ENCODE data around the gene IFT172.
"Not testable (repeated sequence)": the region's sequence is repeated elsewhere in the genome, so short reads cannot be mapped to it uniquely, and the experiment has no call there.

IFT172 gene, protein sequence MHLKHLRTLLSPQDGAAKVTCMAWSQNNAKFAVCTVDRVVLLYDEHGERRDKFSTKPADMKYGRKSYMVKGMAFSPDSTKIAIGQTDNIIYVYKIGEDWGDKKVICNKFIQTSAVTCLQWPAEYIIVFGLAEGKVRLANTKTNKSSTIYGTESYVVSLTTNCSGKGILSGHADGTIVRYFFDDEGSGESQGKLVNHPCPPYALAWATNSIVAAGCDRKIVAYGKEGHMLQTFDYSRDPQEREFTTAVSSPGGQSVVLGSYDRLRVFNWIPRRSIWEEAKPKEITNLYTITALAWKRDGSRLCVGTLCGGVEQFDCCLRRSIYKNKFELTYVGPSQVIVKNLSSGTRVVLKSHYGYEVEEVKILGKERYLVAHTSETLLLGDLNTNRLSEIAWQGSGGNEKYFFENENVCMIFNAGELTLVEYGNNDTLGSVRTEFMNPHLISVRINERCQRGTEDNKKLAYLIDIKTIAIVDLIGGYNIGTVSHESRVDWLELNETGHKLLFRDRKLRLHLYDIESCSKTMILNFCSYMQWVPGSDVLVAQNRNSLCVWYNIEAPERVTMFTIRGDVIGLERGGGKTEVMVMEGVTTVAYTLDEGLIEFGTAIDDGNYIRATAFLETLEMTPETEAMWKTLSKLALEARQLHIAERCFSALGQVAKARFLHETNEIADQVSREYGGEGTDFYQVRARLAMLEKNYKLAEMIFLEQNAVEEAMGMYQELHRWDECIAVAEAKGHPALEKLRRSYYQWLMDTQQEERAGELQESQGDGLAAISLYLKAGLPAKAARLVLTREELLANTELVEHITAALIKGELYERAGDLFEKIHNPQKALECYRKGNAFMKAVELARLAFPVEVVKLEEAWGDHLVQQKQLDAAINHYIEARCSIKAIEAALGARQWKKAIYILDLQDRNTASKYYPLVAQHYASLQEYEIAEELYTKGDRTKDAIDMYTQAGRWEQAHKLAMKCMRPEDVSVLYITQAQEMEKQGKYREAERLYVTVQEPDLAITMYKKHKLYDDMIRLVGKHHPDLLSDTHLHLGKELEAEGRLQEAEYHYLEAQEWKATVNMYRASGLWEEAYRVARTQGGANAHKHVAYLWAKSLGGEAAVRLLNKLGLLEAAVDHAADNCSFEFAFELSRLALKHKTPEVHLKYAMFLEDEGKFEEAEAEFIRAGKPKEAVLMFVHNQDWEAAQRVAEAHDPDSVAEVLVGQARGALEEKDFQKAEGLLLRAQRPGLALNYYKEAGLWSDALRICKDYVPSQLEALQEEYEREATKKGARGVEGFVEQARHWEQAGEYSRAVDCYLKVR (N-terminal part only)

DNA sequence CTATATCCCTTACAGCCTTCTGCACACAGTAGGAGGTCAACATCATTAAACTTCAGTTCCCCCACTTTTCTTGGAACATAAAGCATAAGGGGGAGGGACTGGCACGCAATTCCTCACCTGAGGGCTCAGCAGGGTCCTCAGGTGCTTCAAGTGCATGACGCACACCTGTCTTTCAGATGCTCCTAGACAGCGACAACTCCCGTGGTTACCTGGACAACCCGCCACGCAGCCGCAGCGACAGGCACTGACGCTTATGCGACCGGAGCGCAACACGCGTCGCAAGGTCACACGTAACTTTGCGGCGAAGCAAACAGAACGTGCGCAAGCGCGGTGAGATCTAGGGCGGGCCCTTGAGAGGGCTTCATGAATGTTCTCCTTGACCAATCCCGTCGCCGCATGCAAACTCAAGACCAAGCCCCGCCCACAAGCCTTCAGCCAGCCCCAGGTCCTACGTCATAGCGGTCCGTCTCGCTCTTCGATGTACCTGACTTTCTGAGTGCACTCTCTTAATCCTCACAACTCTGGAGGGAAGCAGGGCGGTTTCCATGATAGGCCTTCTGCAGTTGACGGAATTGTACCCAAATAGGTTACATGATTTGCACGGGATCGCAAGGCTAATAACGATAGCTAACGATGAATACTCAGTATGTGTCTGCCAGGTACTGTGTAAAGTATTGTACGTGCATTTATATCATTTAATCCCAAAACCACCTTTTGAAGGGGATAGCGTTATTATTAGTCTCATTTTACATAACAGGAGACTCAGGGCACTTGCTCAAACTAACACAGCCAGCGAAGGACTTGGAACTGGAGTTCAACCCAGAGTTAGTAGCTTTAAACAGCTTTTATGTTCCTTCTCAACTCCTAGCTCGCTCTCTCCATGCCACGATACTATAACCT lies at the start of gene IFT172:
Gene IFT172 (minus strand): TSS at position 246 of the 900 bp plus-strand sequence. CDS start 90 bp downstream, at position 156.
- no peak for FAIRE-seq

DNA sequence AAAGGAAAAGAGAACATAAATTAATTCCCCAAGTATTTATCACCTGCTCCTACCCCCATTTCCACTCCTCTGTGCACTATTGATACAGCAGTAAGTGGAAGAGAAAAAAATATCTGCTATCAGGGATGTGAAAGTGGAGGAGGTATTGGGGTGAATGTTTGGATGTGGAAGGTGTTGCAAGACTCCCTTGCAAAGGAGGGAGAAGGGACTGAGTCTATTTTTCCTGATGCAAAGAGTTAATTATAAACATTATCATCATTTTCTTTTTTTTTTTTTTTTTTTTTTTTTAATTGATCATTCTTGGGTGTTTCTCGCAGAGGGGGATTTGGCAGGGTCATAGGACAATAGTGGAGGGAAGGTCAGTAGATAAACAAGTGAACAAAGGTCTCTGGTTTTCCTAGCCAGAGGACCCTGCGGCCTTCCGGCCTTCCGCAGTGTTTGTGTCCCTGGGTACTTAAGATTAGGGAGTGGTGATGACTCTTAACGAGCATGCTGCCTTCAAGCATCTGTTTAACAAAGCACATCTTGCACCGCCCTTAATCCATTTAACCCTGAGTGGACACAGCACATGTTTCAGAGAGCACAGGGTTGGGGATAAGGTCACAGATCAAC lies 49.4 kb upstream of the IFT172 start:
- FAIRE-seq = not testable (repeated sequence)

DNA sequence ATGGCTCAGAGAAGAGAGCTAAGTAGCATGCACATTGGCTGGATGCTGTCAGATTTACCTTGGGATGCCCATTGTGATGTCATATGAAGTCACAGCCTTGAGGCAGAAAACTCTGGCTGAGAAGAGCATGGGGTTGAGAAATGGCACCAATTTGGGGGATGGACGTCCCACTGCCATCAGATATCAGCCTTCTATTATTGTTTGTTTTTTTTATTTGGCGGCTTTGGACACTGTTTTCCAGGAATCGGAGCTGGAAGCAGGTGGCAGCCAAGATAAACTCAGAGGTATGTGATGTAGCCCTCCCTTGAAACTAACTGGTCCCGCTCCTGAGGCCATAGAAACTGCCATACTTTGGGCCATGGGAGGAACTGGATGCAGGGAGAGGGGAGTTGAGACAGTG lies 47.7 kb upstream of the IFT172 start:
- no peak for FAIRE-seq

DNA sequence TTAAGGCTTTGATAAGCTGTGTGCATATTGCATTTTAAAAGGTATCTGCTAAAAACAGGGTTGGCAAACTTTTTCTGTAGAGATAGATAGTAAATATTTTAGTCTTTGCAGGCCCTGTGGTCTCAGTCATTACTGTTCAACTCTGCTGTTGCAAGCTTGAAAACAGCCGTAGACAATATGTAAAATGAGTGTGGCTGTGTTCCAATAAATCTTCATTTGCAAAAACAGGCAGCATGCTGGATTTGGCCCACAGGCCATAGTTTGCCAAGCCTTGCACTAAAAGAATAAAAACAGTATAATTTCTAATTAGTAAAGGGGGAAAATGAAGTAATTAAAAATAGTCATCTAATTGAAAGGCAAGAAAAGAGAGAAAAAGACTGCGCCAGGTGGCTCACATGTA lies 42.4 kb upstream of the IFT172 start:
- FAIRE-seq = no peak

DNA sequence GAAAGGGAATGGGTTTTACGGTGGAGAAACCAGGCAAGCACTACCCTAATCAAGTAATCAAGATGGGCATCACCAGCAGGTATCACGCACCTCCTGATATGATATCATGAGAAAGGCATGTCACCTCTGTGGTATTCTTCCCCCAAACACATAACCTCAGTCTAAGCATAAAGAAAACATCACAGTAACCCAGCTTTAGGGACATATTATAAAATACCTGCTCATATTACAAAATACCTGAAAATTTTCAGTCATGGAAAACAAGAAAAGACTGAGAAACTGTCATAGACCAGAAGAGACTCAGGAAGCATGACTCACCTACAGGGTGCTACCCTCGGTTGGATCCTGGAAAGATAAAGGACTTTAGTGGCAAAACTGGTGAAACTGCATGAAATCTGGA lies 37.6 kb upstream of the IFT172 start:
- FAIRE-seq = no peak

DNA sequence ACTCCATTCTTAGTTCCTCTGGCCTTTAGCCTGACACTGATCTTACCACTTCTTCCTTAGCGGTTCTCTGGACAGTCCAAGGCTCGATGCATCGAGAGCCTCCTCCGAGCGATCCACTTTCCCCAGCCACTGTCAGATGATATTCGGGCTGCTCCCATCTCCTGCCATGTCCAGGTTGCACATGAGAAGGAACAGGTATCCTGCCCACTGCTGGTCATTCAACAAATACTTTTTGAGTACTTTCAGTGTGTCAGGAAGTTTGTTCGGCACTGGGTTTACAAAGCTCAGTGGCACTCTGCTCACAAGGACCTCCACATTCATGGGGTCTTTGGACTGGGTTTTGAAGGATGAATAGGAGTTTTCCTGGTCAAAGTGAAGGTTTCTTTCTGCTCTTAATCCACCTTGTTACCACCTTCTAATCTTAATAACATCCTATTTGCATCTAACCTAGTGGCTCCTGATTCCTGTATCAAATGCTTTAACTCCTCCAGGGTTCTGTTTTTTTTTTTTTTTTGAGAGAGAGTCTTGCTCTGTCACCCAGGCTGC lies 32.9 kb upstream of the IFT172 start:
- FAIRE-seq = no peak

DNA sequence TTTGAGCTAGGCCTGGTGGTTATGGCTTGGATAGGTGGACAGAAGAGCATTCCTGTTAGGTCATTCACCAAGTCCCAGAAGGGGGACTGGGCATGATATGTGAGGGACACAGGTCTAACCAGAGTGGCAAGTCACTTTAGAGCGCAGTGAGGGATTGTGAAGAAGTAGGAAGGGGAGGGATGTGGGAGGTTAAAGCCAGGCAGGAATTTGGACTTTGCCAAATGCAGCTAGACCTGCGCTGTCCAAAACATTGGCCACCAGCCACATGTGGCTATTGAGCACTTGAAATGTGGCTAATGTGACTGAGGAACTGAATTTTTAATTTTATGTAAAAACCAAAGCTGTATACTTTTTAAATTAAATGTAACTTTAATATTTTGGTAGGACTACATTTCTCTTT lies 30.8 kb upstream of the IFT172 start:
- FAIRE-seq = no peak

DNA sequence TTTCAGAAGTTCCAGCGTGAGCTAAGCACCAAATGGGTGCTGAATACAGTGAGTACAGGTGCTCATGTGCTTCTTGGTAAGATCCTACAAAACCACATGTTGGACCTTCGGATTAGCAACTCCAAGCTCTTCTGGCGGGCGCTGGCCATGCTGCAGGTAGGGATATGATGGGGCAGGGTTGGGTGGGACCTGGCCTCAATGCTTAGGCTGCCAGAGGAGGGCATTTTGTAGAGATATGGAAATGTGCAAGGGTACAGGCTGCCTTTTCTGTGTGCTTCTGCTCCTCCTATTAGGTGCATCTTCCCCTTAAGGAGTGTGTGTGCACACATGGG lies 29.2 kb upstream of the IFT172 start:
- FAIRE-seq = no peak

DNA sequence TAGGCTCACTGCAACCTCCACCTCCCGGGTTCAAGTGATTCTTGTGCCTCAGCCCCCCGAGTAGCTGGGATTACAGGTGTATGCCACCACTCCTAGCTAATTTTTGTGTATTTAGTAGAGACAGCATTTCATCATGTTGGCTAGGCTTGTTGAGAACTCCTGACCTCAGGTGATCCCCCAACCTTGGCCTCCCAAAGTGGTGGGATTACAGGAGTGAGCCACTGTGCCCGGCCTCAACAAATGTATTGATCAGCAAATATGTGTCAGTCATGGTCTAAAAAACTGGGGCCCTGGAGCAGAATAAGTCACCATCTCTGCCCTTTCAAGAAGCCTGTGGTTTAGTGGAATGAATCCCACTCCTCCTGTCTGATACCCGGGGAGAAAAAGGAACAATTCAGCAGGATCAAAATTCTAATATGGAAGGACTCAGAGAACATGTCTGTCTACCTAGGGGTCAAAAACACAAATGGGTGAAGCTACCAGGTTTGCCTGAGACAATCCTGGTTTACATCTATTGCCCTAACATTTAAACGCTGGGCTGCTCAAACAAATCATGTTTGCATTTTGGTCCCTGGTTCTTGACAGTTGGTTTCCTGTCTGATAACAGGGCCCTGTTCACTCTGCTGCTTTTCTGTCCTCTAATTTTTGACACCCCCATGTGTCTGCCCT lies 28.7 kb upstream of the IFT172 start:
- FAIRE-seq = no peak

DNA sequence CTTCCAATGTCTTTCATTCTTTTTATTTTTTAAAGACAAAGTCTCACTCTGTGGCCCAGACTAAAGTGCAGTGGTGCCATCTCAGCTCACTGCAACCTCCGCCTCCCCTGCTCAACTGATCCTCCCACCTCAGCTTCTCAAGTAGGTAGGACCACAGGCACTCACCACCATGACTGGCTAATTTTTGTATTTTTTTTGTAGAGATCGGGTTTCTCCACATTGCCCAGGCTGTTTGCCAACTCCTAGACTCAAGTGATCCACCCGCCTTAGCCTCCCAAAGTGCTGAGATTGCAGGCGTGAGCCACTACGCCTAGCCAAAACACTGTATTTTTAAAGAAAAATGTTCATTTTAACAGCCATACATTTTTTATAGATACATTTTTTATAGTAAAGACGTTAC lies 19.8 kb upstream of the IFT172 start:
- FAIRE-seq = no peak

DNA sequence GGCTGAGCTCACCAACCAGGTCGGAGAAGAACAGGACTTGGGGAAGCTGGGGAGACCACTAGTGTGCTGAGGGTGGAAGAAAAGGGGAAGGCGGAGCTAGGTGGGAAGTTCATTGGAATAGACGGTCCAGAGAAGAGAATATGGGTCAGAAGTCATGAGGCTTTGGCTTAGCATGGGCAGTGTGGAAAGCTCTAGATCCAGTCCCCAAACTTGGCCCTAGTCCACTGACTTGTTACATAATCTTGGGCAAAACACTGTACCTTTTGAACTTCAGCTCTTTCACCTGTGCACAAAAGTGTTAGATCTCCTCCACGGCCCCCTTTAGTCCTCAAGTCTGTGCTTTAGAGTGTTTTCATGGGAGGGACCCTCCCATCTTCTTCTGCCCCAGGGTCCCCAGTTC lies 17.8 kb upstream of the IFT172 start:
- FAIRE-seq = no peak

DNA sequence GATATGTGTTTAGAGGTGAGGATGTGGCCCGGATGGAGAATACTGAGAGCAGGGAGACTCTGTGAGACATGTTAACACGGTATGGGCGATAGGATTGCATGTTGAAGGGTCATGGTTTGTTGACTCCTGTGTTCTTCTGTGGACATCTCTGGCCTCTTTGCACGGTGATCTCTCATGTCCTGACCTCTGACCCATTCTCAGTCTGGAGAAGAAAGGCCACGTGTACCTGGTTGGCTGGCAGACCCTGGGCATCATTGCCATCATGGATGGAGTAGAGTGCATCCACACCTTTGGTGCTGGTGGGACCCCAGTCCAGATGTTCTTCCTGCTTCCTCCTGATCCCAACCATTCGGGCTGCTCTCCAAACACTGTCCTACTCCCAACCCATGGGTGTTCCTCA lies 17.0 kb upstream of the IFT172 start:
- FAIRE-seq = no peak

DNA sequence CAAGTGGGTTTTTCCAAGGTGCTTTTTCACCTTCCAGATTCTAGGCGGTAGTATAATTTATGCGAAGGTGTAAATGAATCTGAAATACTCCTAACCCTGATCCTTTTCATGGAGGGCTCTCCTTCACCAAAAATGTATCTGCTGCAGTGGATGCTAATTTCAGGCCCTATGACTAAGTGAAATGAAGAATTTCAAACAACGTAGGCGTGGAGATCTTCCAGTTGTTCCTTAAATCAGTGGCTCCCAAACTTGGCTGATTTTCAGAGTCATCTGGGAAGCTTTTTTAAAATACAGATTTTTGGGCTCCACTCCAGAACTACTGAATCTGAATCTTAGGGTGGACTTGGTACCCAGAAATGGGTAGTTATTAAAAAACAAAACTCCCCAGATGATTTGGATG lies 12.6 kb upstream of the IFT172 start:
- FAIRE-seq = no peak

DNA sequence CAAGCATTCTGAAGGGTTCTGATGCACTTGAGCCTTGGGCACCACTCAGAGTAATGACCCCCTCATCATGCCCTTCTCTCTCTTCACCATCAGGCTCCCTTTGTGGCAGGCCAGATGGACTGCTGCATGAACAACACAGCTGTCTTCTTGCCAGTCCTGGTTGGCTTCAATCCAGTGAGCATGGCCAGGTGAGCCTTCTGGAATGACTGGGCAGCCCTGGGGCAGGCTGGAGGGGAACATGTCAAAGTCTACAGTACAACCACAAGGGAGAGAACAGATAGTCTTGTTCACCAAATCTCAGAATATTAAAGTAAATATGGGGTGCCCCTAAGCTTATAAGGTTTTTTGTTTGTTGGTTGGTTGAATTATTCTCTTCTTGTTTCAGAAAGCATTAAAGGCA lies 11.5 kb upstream of the IFT172 start:
- FAIRE-seq = no peak

DNA sequence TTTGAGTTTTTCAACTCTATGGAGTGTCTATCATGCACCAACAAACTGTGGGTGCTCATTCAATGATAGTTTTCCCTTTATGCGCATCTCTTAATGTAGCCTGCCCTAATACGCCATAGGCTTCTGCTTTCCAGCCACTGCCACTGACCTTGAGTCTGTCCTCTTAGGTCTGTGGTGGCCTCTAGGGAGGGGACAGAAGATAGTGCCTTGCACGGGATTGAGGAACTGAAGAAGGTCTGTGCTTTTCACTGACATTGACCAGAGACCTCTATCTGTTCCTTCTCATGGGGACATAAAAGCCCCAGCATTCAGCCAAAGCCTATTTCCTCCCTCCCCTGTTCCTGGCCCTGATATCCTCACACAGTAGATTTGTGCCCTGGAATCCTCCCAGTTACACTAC lies 9.4 kb upstream of the IFT172 start:
- no peak for FAIRE-seq

DNA sequence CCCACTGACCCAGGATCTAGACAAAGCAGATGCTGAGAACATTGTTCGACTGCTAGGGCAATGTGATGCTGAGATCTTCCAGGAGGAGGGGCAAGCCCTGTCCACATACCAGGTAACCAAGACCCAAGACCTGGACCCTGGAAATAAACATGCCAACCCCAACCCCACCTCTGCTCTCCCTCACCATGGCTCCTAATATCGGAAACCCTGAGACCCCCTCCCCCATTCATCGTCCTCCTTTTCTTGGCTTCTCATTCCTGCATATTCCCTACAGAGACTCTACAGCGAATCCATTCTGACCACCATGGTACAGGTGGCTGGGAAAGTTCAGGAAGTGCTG lies 7.7 kb upstream of the IFT172 start:
- no peak for FAIRE-seq

DNA sequence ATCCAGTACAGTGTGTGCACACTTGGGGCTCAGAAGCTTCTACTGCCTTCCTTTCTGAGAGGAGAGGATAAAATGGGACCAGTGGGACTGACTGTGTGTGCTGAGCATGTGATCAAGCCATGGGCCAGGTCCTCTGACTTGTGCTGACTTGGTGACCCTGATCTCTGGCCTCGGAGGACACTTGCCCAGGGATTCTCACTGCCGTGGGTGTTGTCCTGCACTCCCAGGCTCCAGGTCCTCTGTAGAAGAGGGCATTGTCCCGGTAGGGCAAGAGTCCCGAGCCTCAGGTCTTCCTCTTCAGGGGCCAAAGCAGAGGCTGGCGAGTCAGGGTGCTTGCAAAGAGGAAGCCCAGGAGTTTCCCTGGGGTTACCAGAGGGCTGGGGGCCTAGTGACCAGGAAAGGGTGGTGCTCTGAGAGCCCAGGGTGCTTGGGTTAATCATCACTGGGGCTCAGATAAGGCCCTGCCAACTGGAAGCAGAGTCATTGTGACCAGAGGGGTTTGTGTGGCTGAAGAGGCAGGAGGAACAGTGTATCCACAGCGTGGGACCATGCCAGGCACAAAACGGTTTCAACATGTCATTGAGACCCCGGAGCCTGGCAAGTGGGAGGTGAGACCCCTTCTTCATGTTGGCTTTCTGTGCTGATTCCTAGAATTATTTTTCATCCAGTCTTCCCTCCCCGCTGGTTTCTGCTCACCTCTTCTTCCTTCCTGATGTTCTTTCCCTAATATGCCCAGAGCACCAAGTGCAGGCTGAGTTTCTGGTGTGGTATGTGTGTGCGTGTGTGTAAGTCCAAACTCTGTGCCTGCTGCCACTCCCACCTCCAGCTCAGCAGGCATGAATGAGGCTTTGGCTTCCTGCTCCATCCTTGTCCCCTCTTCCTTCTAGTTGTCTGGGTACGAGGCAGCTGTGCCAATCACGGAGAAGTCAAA lies 7.1 kb upstream of the IFT172 start, which contains the start of gene GCKR:
Gene GCKR (plus strand): TSS at position 483 of the 931 bp plus-strand sequence. CDS start 66 bp downstream, at position 549.
- FAIRE-seq = no peak

DNA sequence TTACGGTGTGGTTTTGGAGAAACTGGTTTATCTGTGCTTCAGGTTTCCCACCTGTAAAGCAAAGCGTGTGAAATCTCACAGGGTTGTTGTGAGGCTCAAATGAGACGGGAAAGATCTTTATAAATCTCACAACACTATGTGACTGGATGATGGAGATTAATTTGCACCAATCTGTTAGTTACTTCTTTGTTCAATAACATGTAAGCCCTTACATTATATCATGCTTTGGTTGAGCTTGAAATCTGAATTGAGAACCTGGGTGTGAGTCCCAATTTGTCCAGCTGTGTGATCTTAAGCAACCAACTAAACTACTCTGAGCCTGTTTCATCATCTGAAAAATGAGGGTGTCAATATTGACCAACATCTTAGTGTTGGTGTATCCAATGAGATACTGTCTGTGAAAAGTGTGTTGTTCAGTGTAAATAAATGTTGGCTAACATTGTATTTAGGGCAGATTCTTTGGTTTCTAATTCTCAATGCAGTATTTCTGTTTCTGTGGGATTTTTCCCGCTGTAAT lies 6.4 kb upstream of the IFT172 start:
- FAIRE-seq = no peak

DNA sequence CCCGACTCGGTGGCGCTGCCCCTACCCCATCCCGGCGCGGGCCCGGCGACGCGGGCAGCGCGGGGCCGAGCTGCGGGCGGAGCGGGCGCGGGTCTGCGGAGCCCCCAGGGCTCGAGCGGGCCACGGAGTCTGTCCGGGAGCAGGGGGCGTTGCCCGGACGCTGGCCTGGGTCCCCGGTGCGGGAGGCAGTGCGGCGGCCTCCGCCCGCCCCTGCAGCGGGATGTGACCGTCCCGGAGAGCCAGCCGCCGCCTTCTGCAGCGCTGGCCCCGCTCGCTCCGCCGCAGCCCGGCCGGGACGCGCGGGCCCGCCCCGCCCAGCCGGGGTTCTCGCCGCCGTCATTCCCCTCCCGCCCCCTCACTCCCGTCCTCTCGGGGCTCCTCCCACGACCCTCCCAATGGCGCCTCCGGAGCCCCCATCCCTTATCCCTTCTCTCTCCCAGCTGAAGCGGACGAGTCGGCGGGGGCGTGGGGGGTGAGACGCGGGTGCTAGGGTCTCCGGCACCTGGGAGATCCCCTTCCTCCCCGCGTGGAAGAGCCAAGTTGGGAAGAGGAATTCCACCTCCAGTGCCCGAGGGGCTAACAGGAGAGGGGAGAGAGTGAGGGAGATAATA lies 5.5 kb upstream of the IFT172 start, which contains the start of gene FNDC4:
Gene FNDC4 (minus strand): TSS at position 257 of the 611 bp plus-strand sequence. CDS start 521 bp downstream, outside the sequence.
- no peak for FAIRE-seq

Data from colon (tissue), 2 donors.